Stimulated activated CD4-positive, alpha-beta T cell treated with anti-CD3 and anti-CD28 coated beads, Interleukin-15, amount 100 ng/mL, for 1 hour (primary cell): ENCODE measurements around the gene SYTL2.

Experiments used
- DNase-seq, 2 donors: peaks; one replicate each; pipeline ENCODE4 v3.0.0-alpha.2; 2020; ENCODE audit warnings: low read depth in 1 of 2, low spot score in 1 of 2

Gene SYTL2

GRCh38 chr11:85766721-85767161, 44.2 kb downstream of the SYTL2 start:
- DNase-seq: no peak

DNA sequence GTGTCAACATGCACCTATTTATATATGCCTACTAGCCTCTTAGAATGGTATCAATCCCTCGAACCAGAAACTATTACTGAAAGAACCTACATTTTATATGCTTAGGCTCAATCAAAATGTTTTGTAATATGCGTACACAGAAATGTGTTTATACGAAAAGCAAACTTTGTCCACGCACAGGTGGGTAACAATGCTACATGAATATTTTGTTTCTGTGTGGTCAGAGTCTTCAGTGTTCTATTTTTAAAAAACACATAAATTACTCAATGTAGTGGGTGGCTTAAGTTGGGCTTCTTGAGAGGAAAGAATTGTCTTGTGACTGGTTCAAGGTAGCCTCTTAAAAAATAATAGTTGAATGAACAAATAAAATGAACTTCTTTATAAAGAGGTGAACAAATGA, 46.1 kb downstream of the SYTL2 start:
- no peak for DNase-seq

- DNase-seq: no peak
Observed at GRCh38 chr11:85762226-85762625, 48.7 kb downstream of the SYTL2 start.

DNA sequence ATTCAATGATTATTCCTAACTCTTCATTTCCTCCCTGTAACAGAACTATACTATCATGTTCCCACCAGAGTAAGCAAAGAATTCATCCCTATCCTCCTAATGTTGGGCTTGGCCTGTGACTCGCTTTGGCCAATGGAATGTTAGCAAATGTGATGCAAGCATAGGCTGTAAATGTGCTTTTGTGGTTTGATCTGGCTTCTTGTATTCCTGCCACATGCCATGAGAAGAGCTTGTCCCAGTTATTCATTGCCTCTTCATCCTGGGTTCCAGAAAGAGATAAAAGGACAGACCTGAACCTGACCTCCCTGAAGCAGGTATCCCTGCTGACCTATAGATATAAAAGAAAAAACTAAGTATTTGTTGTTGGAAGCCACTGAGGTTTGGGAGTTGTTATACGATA, 51.0 kb downstream of the SYTL2 start:
- no peak for DNase-seq

DNA sequence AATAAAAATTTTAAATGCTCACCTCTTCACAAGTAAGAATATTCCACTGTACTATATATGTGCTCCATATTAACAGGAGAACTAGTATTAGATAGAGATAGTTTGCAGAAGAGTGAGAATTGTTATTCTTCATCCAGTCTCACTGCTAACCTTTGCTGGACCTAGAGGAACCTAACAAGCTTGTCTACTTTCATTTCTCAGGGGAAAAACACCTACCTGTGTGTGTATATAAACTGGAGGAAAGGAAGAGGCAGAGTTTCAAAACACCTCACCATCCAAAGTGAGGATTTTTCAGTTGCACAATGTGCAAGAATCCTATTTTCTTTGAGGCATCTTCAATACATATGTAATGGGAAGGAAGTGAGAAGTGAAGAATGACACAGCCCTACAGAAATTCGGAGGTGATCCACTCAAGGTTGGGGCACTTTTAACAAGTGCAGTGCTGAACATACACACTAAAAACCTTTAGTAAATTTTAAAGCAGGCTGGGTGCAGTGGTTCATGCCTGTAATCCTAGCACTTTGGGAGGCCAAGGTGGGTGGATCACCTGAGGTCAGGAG, 52.4 kb downstream of the SYTL2 start:
- no peak for DNase-seq

GRCh38 chr11:85758026-85758425, 52.9 kb downstream of the SYTL2 start:
- DNase-seq: no peak

GRCh38 chr11:85756401-85757200, 54.3 kb downstream of the SYTL2 start:
- DNase-seq: no peak

- no peak for DNase-seq
Observed at GRCh38 chr11:85755701-85756100, 55.2 kb downstream of the SYTL2 start.

- no peak for DNase-seq
Observed at GRCh38 chr11:85755285-85755684, 55.7 kb downstream of the SYTL2 start.

DNA sequence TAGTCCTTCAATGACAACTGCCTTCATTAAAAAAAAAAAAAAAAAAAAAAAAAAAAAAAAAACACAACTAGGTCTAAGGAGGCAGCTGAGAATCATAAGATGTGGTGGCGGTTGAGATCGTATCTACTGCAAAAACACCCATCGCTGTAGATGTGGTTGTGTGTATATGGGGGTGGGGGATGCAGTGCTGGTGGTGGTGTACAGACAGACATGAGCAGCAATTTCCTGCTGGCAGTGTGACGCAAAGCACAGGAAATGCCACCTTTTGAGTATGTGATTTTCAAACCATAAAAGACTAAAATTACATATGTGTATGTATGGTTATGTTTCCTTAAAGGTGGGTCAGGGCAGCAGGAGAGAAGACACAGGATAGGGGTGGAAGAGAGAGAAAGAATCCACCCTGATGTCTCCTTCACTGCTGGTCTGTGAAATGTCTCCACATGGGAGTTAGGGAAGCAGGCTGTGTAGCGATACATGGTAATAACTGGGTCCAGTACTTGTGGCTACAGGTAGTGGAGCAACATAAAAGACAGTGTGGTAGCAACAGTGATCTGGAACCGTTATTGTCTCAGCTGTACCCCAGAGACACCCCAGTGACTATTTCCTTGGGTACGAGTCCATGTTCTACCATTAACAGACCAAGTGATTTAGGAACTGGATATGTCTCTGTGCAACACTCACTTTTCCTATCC, 57.9 kb downstream of the SYTL2 start:
- DNase-seq: peak; percentile 55 to 74

- no peak for DNase-seq
Observed at GRCh38 chr11:85752201-85752889, 58.6 kb downstream of the SYTL2 start.

- DNase-seq: no peak
Observed at GRCh38 chr11:85751724-85752123, 59.2 kb downstream of the SYTL2 start.

DNA sequence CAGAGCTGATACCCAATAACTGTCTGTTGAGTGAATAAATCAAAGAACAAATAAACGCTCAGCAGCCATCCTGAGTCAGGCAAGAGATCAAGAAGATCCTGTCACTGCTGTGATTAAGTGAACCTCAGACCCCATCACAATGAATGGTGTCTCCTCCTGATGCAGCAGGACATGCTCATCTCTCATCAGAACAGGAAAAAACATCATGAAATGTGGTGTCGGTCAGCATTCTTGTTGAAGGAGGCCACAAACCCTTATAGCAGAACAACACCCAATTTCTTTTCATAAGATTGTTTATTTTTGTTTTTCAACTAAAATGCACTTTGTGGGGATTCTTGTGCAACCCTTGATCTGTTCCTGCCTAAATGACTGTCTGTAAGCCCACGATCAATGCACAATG, 60.3 kb downstream of the SYTL2 start:
- DNase-seq: no peak

- no peak for DNase-seq
Observed at GRCh38 chr11:85749884-85750283, 61.1 kb downstream of the SYTL2 start.

DNA sequence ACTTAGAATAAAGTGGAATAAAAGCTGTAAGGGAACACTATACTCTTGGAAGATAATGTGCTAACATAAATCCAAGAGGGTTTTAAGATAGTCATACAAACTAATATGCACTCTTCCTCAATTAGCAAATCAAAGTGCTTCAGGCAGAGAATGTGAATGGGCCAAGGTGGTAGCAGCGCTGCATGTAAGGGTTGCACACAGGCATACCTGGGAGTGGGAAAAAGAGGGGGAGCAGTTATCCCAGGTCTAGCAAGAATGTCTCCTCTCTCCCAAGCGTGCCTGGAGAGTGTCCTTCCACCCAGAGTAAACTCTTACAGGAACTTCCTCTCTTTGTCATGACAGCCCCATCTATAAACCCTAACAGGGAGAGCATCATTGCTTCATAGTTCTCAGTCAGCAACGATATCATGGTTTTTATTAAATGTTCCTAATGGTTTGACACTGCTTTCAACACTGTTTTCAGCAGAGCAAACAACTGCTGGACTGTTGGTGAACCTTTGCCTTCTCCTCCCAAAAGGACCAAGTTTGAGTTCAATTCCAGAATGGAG, 61.6 kb downstream of the SYTL2 start:
- DNase-seq: no peak

DNA sequence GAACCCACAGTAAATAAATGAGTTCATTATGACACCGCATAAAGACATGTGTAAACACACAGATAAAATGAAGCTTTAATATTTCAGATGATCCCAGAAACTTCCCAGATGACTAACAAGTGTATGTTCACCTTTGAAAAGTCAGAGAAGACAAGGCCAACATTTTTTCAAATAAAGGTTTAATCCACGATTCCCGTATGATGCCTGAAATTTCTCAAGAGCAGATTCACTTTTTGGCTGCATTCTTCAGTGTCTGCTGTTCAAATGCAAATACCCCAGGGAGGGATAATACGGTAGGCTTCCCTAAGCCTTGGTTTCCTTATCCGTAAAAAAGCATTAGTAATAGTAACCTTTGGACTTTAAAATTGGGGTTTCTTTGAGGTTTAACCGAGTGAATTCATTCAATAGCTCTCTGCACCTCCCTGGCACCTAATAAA, 62.5 kb downstream of the SYTL2 start:
- no peak for DNase-seq

DNA sequence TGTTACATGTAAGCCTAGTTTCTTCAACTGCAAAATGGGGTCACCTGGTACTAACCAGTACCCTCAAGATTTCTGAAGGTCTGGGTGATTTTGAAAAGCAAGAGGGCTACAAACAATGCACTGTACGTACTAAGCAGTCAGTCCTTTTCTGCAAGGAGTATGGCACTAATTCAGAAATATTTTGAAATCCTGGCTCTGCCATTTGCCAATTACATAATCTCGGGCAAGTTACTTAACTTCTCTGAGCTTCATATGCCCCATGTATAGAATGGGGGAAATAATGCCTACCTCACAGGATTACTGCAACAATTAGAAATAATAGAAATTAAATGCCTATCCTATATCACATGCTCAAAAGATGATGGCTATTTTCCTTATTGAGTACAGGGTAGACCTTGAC, 64.3 kb downstream of the SYTL2 start:
- no peak for DNase-seq

DNA sequence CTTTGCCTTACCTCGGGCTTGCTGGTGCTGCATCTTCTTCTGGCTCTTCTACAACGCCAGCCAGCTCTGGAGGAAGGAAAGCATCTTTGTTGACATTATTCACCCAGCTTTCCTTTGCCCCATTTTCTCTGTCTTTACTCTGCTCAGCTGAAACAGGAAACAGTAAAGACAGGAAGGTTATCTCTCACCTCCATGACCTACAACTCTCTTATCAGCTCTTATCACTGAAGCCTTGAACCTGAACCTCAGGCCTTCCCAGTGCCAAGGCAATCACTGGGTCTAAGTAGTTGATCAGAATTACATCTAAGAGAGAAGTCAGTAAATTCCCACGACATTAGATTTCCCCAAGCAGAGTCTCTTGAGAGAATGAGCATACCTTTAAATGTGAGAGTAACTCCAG, 65.3 kb downstream of the SYTL2 start:
- DNase-seq: no peak

DNA sequence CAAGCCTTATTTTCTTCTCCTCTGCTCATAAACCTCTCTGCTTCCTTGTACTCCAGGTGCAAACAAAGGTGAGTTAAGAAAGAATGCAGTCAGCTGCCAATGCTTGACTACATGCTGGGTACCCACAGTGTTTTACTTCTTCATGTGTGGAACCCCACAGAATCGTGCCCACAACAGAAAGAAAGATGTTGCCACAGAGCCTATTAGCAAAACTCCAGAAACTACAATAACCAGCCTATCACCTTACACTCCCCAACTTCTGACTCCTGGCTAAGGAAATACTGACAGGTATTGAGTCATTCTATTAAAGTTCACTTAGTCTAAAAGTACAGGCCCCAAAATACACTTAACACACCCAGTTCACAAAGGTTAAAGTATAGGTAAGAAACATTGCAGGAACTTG, 68.1 kb downstream of the SYTL2 start:
- DNase-seq: no peak

GRCh38 chr11:85742348-85742747, 68.6 kb downstream of the SYTL2 start:
- DNase-seq: no peak
